GM12878 (cell line): ENCODE results near the gene CACNG3. TPM values are rescaled to one million over a fixed set of nuclear protein-coding genes. Genes with fewer than 3 reads are reported as not detected.

ENCODE experiments used
- ATAC-seq: fragments of 200-7000 bp; cut with Tn5 transposase; 3 replicates; pipeline ENCODE4 v1.9.1; 2020; ENCODE audit warnings: mild to moderate bottlenecking, moderate library complexity
- BruUV-seq: library from RNA; stranded (reverse); fragments of 400-500 nt; replicated peaks from 2 replicates; lab custom pipeline; 2021; lab: Mats Ljungman, UMichigan
- CTCF ChIA-PET: fragments of 300-600 bp; sonication (Branson Sonifier 250); formaldehyde crosslinking; extraction: SDS; loops from one replicate; lab custom pipeline; 2021; ENCODE audit warnings: inconsistent platforms; lab: Yijun Ruan, JAX
- POLR2A ChIA-PET: fragments of 350-600 bp; formaldehyde crosslinking; extraction: SDS; loops from one replicate; lab custom pipeline; 2021; ENCODE audit warnings: inconsistent platforms; lab: Charles Lee
- RAD21 ChIA-PET: fragments of 300-600 bp; sonication (Branson Sonifier 250); formaldehyde crosslinking; loops from one replicate; lab custom pipeline; 2023; ENCODE audit warnings: antibody characterized with exemption; ENCODE audit not compliant: unreplicated experiment; lab: Charles Lee
- SMC1A ChIA-PET: fragments of 300-600 bp; sonication (Branson Sonifier 250); formaldehyde crosslinking; loops from one replicate; lab custom pipeline; 2023; ENCODE audit not compliant: unreplicated experiment, uncharacterized antibody; lab: Charles Lee
- DNase-seq: peaks from one replicate; pipeline ENCODE4 v3.0.0-alpha.2; 2011; ENCODE audit warnings: low read depth, low spot score
- FAIRE-seq: peaks from 3 replicates; lab custom pipeline; 2011; peaks lifted over from hg19 to GRCh38; lab: Jason Lieb, UNC
- H2AFZ ChIP-seq: 2 replicates; pipeline ENCODE4 v1.6.0; 2011; ENCODE audit warnings: low read depth, low read length, control low read depth; ENCODE audit not compliant: control insufficient read depth
- H3K27ac ChIP-seq: 2 replicates; pipeline ENCODE4 v1.5.1; 2011; ENCODE audit warnings: control low read depth; ENCODE audit not compliant: control insufficient read depth, insufficient read depth
- H3K27me3 ChIP-seq, 2 experiments: replicated peaks in 1 of 2; 2 replicates each; pipeline versions ENCODE4 v1.6.0 to v1.6.1; 2011; ENCODE audit warnings: low read length in 1 of 2; ENCODE audit not compliant: control insufficient read depth in 2 of 2, insufficient read depth in 2 of 2
- H3K36me3 ChIP-seq, 2 experiments: 2 replicates each; pipeline ENCODE4 v1.5.1; 2011; ENCODE audit warnings: low read length in 1 of 2; ENCODE audit not compliant: control insufficient read depth in 2 of 2, insufficient read depth in 2 of 2
- H3K4me1 ChIP-seq: 2 replicates; pipeline ENCODE4 v1.6.1; 2011; ENCODE audit warnings: mild to moderate bottlenecking, low read length, moderate library complexity, mixed read lengths; ENCODE audit not compliant: control insufficient read depth, insufficient read depth
- H3K4me2 ChIP-seq: 2 replicates; pipeline ENCODE4 v1.6.0; 2011; ENCODE audit warnings: control low read depth; ENCODE audit not compliant: control insufficient read depth, insufficient read depth
- H3K4me3 ChIP-seq: fragments of 200-600 bp; sonication (generic); 2 replicates; pipeline ENCODE4 v1.5.1; 2016
- H3K79me2 ChIP-seq: 2 replicates; pipeline ENCODE4 v1.6.0; 2011; ENCODE audit warnings: low read length; ENCODE audit not compliant: control insufficient read depth, insufficient read depth
- H3K9ac ChIP-seq: 2 replicates; pipeline ENCODE4 v1.8.0; 2011; ENCODE audit warnings: low read length, control low read depth, mixed read lengths; ENCODE audit not compliant: control insufficient read depth, insufficient read depth
- H3K9me3 ChIP-seq: replicated peaks from 3 replicates; pipeline ENCODE4 v1.5.1; 2011; ENCODE audit warnings: mild to moderate bottlenecking, low read length; ENCODE audit not compliant: control insufficient read depth, insufficient read depth
- H4K20me1 ChIP-seq: 2 replicates; pipeline ENCODE4 v1.6.0; 2011; ENCODE audit not compliant: control insufficient read depth, insufficient read depth
- ATF3 ChIP-seq: IDR thresholded peaks from 2 replicates; pipeline ENCODE4 v1.6.1; 2011; ENCODE audit warnings: low read depth, mild to moderate bottlenecking, low read length, moderate library complexity, borderline replicate concordance; ENCODE audit errors: extremely low read depth
- BMI1 ChIP-seq: fragments of 450-650 bp; IDR thresholded peaks from 2 replicates; pipeline ENCODE4 v1.6.1; 2016; ENCODE audit warnings: mild to moderate bottlenecking, moderate library complexity, borderline replicate concordance
- ETV6 ChIP-seq, 2 experiments: fragments of 450-650 bp in 1 of 2; IDR thresholded peaks in 1 of 2; conservative IDR thresholded peaks in 1 of 2; 2 replicates each; pipeline ENCODE4 v1.6.1; 2014; ENCODE audit warnings: antibody characterized with exemption in 1 of 2, borderline replicate concordance in 1 of 2, low read depth in 1 of 2, mild to moderate bottlenecking in 1 of 2, moderate library complexity in 1 of 2
- NRF1 ChIP-seq: conservative IDR thresholded peaks from 2 replicates; pipeline ENCODE4 v1.6.1; 2011; ENCODE audit warnings: mild to moderate bottlenecking, low read depth, low read length, improper control_type of control experiment
- STAT3 ChIP-seq: IDR thresholded peaks from 2 replicates; pipeline ENCODE4 v1.6.1; 2011; ENCODE audit warnings: low read depth, low read length, improper control_type of control experiment
- WGBS: methylation state at CpG from one replicate; pipeline ENCODE4 v1.1.6; 2016; ENCODE audit warnings: low lambda C conversion rate; ENCODE audit not compliant: insufficient replicate concordance, insufficient coverage; ENCODE audit errors: missing lambda C conversion rate; 5-methylcytosine and 5-hydroxymethylcytosine counted together
- in situ Hi-C: fragments of 300-500 bp; cut with MboI; formaldehyde crosslinking; loops from 9 replicates; pipeline ENCODE4 v1.14.3; 2018; ENCODE audit warnings: mixed read lengths
- intact Hi-C: fragments of 100-400 bp; cut with micrococcal nuclease; formaldehyde crosslinking; loops from one replicate; pipeline ENCODE4 v1.14.2; 2022; ENCODE audit not compliant: unreplicated experiment
- polyA plus RNA-seq, 11 experiments: library from polyadenylated mRNA; depleted of rRNA in 4 of 11; unstranded in 6 of 11; stranded (reverse) in 5 of 11; fragments of >200 nt; fragmentation: Nextera tagmentation in 4 of 11; fragmentation: Illumina TruSeq in 1 of 11; extraction: Ambion mirVana in 4 of 11; extraction: Trizol in 1 of 11; gene quantifications; 1 replicate in 1 of 11; 2 replicates in 10 of 11; pipeline versions ENCODE4 v1.2.1 to v1.2.3, GENCODE V29; 2011 to 2016; ENCODE audit warnings: inconsistent platforms in 2 of 11, missing spikeins in 2 of 11, low read depth in 1 of 11
- total RNA-seq, 4 experiments: library from RNA; depleted of rRNA in 3 of 4; stranded (reverse); fragments of >200 nt in 3 of 4; fragmentation: Illumina TruSeq in 1 of 4; extraction: Trizol in 1 of 4; gene quantifications; 2 replicates each; pipeline versions ENCODE4 v1.2.1 to v1.2.3, GENCODE V29; 2013 to 2021
- TF ChIP-seq, protein P1 (sequence below), 3 experiments: IDR thresholded peaks in 2 of 3; conservative IDR thresholded peaks in 1 of 3; 2 replicates each; pipeline ENCODE4 v1.5.1; 2011; ENCODE audit warnings: low read depth in 3 of 3, low read length in 3 of 3, mild to moderate bottlenecking in 3 of 3, control low read depth in 2 of 3, moderate library complexity in 2 of 3, inconsistent platforms in 1 of 3, mixed read lengths in 1 of 3; ENCODE audit not compliant: control insufficient read depth in 2 of 3, insufficient read depth in 1 of 3; ENCODE audit errors: extremely low read depth in 1 of 3

Gene CACNG3
- total and polyA plus RNA-seq, 10 of the 15 experiments (the other 5 are each of a cell fraction or from before 2014, with no cell fraction given) = 0.04 TPM; not detected in 9

- no peak for ATAC-seq
- intact Hi-C loops = no loop called here
- POLR2A ChIA-PET = no interaction called here
- RAD21 ChIA-PET = no interaction called here
- H3K27me3 ChIP-seq = no peaks in the 10 kb centered on the region
- TF ChIP-seq BMI1 = no peak
- TF ChIP-seq NRF1 = no peak
- TF ChIP-seq, protein P1, sequence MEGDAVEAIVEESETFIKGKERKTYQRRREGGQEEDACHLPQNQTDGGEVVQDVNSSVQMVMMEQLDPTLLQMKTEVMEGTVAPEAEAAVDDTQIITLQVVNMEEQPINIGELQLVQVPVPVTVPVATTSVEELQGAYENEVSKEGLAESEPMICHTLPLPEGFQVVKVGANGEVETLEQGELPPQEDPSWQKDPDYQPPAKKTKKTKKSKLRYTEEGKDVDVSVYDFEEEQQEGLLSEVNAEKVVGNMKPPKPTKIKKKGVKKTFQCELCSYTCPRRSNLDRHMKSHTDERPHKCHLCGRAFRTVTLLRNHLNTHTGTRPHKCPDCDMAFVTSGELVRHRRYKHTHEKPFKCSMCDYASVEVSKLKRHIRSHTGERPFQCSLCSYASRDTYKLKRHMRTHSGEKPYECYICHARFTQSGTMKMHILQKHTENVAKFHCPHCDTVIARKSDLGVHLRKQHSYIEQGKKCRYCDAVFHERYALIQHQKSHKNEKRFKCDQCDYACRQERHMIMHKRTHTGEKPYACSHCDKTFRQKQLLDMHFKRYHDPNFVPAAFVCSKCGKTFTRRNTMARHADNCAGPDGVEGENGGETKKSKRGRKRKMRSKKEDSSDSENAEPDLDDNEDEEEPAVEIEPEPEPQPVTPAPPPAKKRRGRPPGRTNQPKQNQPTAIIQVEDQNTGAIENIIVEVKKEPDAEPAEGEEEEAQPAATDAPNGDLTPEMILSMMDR (IDR thresholded peaks at IDR 0.05 in 2 of 3, conservative IDR thresholded peaks at IDR 0.05 in 1 of 3; ENCODE audit: control insufficient read depth in 2 of 3, extremely low read depth in 1 of 3, insufficient read depth in 1 of 3, low read depth in 3 of 3, low read length in 3 of 3) = no peak
- no peak for TF ChIP-seq ATF3
- no peak for TF ChIP-seq STAT3
- TF ChIP-seq ETV6 (conservative IDR thresholded peaks at IDR 0.05 in 1 of 2, IDR thresholded peaks at IDR 0.05 in 1 of 2; ENCODE audit: borderline replicate concordance in 1 of 2, low read depth in 1 of 2) = no peak
- no peaks in the 10 kb centered on the region; the same call in 2 of the 3 replicates for H3K9me3 ChIP-seq
- WGBS = 0% methylated on average over 1 of the region's 1 CpG
- H3K79me2 ChIP-seq = no peaks in the 10 kb centered on the region
- SMC1A ChIA-PET = no interaction called here
- H3K36me3 ChIP-seq = no peaks in the 10 kb centered on the region
- H2AFZ ChIP-seq = no peak overlapping the region
- no peaks in the 10 kb centered on the region for H4K20me1 ChIP-seq
- DNase-seq = no peak
- FAIRE-seq = no peak
- in situ Hi-C loops = no loop called here
- H3K9ac ChIP-seq = no peak overlapping the region
- no peaks in the 10 kb centered on the region for H3K4me1 ChIP-seq
- H3K4me2 ChIP-seq = no peak overlapping the region
- CTCF ChIA-PET = interaction anchor here (0.5 to 0.6 kb wide), 2 partner anchors 468 to 584 kb away, joined by 3 read pairs; no protein-coding TSS in a partner anchor
- no peak overlapping the region for H3K4me3 ChIP-seq
- no peak overlapping the region for H3K27ac ChIP-seq
- no TSS peak for BruUV-seq
These were observed 68.3 kb downstream of the CACNG3 start for GRCh38 chr16:24324421-24324820.
